K562 (cell line): ENCODE measurements around the gene CITED2. TPM values are rescaled to one million over a fixed set of nuclear protein-coding genes. Genes with fewer than 3 reads are reported as not detected.

Experiments
- ATF7 ChIP-seq: fragments of 450-650 bp; IDR thresholded peaks from 2 replicates; pipeline ENCODE4 v1.7.1; 2014; ENCODE audit warnings: mild to moderate bottlenecking, moderate library complexity
- DACH1 ChIP-seq: fragments of 450-650 bp; IDR thresholded peaks from 2 replicates; pipeline ENCODE4 v1.6.1; 2018; ENCODE audit not compliant: partially characterized antibody
- E2F5 ChIP-seq: sonication (generic); formaldehyde crosslinking; IDR thresholded peaks from 2 replicates; pipeline ENCODE4 v1.8.0; 2022; ENCODE audit warnings: mild to moderate bottlenecking, missing genetic modification reagents
- E2F8 ChIP-seq: fragments of 450-650 bp; IDR thresholded peaks from 2 replicates; pipeline ENCODE4 v1.7.1; 2018; ENCODE audit warnings: mild to moderate bottlenecking, low read depth; ENCODE audit not compliant: partially characterized antibody
- HLTF ChIP-seq: fragments of 450-650 bp; IDR thresholded peaks from 2 replicates; pipeline ENCODE4 v1.6.1; 2016
- KAT8 ChIP-seq: fragments of 450-650 bp; IDR thresholded peaks from 2 replicates; pipeline ENCODE4 v1.6.1; 2016; ENCODE audit warnings: low read depth, mild to moderate bottlenecking
- KLF10 ChIP-seq: fragments of 250-450 bp; sonication (Bioruptor Pico); IDR thresholded peaks from 2 replicates; pipeline ENCODE4 v1.6.1; 2021; ENCODE audit warnings: matching md5 sums
- KLF13 ChIP-seq: fragments of 450-650 bp; IDR thresholded peaks from 2 replicates; pipeline ENCODE4 v1.6.1; 2016; ENCODE audit warnings: missing genetic modification characterization, low read depth, mild to moderate bottlenecking, missing compliant biosample characterization, moderate library complexity, borderline replicate concordance
- NFIC ChIP-seq: fragments of 450-650 bp; IDR thresholded peaks from 2 replicates; pipeline ENCODE4 v1.6.1; 2017; ENCODE audit warnings: mild to moderate bottlenecking, inconsistent platforms
- NFRKB ChIP-seq: fragments of 450-650 bp; IDR thresholded peaks from 2 replicates; pipeline ENCODE4 v1.6.1; 2016; ENCODE audit warnings: low read depth
- POLR2AphosphoS2 ChIP-seq: IDR thresholded peaks from 2 replicates; pipeline ENCODE4 v1.6.1; 2012; ENCODE audit warnings: low read length, improper control_type of control experiment
- RBFOX2 ChIP-seq: fragments of 200-400 bp; formaldehyde crosslinking; IDR thresholded peaks from 2 replicates; pipeline ENCODE4 v1.6.1; 2017; ENCODE audit warnings: low read depth, mild to moderate bottlenecking, low read length, moderate library complexity
- RBM25 ChIP-seq: fragments of 200-400 bp; formaldehyde crosslinking; IDR thresholded peaks from 2 replicates; pipeline ENCODE4 v1.6.1; 2018; ENCODE audit warnings: low read length, low read depth, moderate library complexity; ENCODE audit not compliant: severe bottlenecking
- RFX5 ChIP-seq: IDR thresholded peaks from 2 replicates; pipeline ENCODE4 v1.6.1; 2011; ENCODE audit warnings: low read depth, mild to moderate bottlenecking, improper control_type of control experiment, low read length
- SMARCB1 ChIP-seq: IDR thresholded peaks from 2 replicates; pipeline ENCODE4 v1.6.1; 2011; ENCODE audit warnings: improper control_type of control experiment, low read depth; ENCODE audit not compliant: insufficient read length
- STAT5B ChIP-seq: fragments of 250-450 bp; sonication (Bioruptor Pico); IDR thresholded peaks from 2 replicates; pipeline ENCODE4 v1.8.0; 2021; ENCODE audit warnings: mild to moderate bottlenecking, inconsistent platforms
- SUPT5H ChIP-seq: fragments of 450-650 bp; IDR thresholded peaks from 2 replicates; pipeline ENCODE4 v1.6.1; 2016
- TCFL5 ChIP-seq: fragments of 250-450 bp; sonication (Bioruptor Pico); conservative IDR thresholded peaks from 2 replicates; pipeline ENCODE4 v1.6.1; 2021; ENCODE audit warnings: mild to moderate bottlenecking, moderate library complexity, matching md5 sums
- USF2 ChIP-seq: sonication (generic); formaldehyde crosslinking; IDR thresholded peaks from 2 replicates; pipeline ENCODE4 v1.5.0; 2020; ENCODE audit warnings: missing genetic modification reagents
- ZBTB5 ChIP-seq: fragments of 450-650 bp; IDR thresholded peaks from 2 replicates; pipeline ENCODE4 v1.6.1; 2017; ENCODE audit warnings: antibody characterized with exemption
- ZEB2 ChIP-seq: fragments of 450-650 bp; IDR thresholded peaks from 2 replicates; pipeline ENCODE4 v1.6.1; 2016
- ZNF175 ChIP-seq: fragments of 200-800 bp; sonication (Bioruptor generic); IDR thresholded peaks from 2 replicates; pipeline ENCODE4 v1.6.1; 2016; ENCODE audit warnings: low read depth, mild to moderate bottlenecking, missing genetic modification characterization, missing compliant biosample characterization
- ZNF41 ChIP-seq: fragments of 250-450 bp; sonication (Bioruptor Pico); conservative IDR thresholded peaks from 2 replicates; pipeline ENCODE4 v1.4.0; 2020; ENCODE audit warnings: mild to moderate bottlenecking
- ZNF589 ChIP-seq: fragments of 200-800 bp; sonication (Bioruptor generic); IDR thresholded peaks from 2 replicates; pipeline ENCODE4 v1.6.1; 2016; ENCODE audit warnings: low read depth, missing genetic modification characterization, missing compliant biosample characterization
- polyA plus RNA-seq, 8 experiments: library from polyadenylated mRNA; depleted of rRNA in 4 of 8; stranded (reverse) in 5 of 8; unstranded in 3 of 8; fragments of >200 nt; fragmentation: Nextera tagmentation in 2 of 8; fragmentation: Illumina TruSeq in 1 of 8; extraction: Ambion mirVana in 2 of 8; extraction: Trizol in 1 of 8; gene quantifications; 2 replicates each; pipeline versions ENCODE4 v1.2.1 to v1.2.3, GENCODE V29; 2011 to 2014; ENCODE audit warnings: inconsistent platforms in 1 of 8, missing spikeins in 1 of 8
- total RNA-seq, 7 experiments: library from RNA; depleted of rRNA in 6 of 7; stranded (reverse); fragments of >200 nt in 6 of 7; fragmentation: Illumina TruSeq in 2 of 7; extraction: Trizol in 2 of 7; gene quantifications; 2 replicates each; pipeline versions ENCODE4 v1.2.1 to v1.2.3, GENCODE V29; 2011 to 2021; ENCODE audit warnings: low replicate concordance in 1 of 7

CITED2 gene
- total and polyA plus RNA-seq, 9 of the 15 experiments (the other 6 are each of a cell fraction or from before 2014, with no cell fraction given): 0.21 to 86.1 (median 17.5) TPM

GRCh38 chr6:139375226-139376016 lies 973 bp upstream of the CITED2 start (continued):
- TF ChIP-seq E2F5 (CRISPR knock-in tag) (no peak), DACH1 (no peak), HLTF (no peak), ZNF175 (no peak), RBM25 (peak; percentile 21), RBFOX2 (no peak), STAT5B (no peak), KLF10 (CRISPR knock-in tag) (no peak), ZBTB5 (no peak), SUPT5H (peak; percentile 75), TCFL5 (CRISPR knock-in tag) (no peak), NFIC (no peak), ATF7 (peak; percentile 48), NFRKB (peak; percentile 85; the same call in 1 of the 2 replicates), POLR2AphosphoS2 (no peak), ZEB2 (no peak), KLF13 (no peak), KAT8 (no peak), RFX5 (peak; percentile 48; the same call in 1 of the 2 replicates), ZNF41 (no peak), SMARCB1 (no peak), E2F8 (no peak), ZNF589 (CRISPR knock-in tag) (peak; percentile 20; the same call in 1 of the 2 replicates), USF2 (CRISPR knock-in tag) (no peak)
